LNCAP (cell line): ENCODE results near the gene PITPNM3.

Source experiments
- CTCF ChIP-seq: fragments of 450-650 bp; IDR thresholded peaks from 2 replicates; pipeline ENCODE4 v1.5.1; 2017; ENCODE audit warnings: mild to moderate bottlenecking

Gene PITPNM3

GRCh38 chr17:6508016-6508415, 48.3 kb downstream of the PITPNM3 start:
- no peak for TF ChIP-seq CTCF

GRCh38 chr17:6507535-6507934, 48.8 kb downstream of the PITPNM3 start:
- TF ChIP-seq CTCF, result no peak

GRCh38 chr17:6506679-6507231, 49.6 kb downstream of the PITPNM3 start:
- TF ChIP-seq CTCF, result no peak

GRCh38 chr17:6505425-6506142, 50.8 kb downstream of the PITPNM3 start:
- TF ChIP-seq CTCF, result no peak

GRCh38 chr17:6503641-6504195, 52.6 kb downstream of the PITPNM3 start:
- TF ChIP-seq CTCF, result no peak

- no peak for TF ChIP-seq CTCF
Observed at GRCh38 chr17:6502871-6503509, 53.4 kb downstream of the PITPNM3 start.

GRCh38 chr17:6502142-6502541, 54.2 kb downstream of the PITPNM3 start:
- TF ChIP-seq CTCF, result no peak
